SK-N-SH (cell line): ENCODE data around the gene FAT1. TPM values are rescaled to one million over a fixed set of nuclear protein-coding genes. Genes with fewer than 3 reads are reported as not detected.

Experiments
- CTCF ChIA-PET: fragments of 300-600, 350-600 bp; formaldehyde crosslinking; extraction: SDS; loops from one replicate; lab custom pipeline; 2021; lab: Yijun Ruan, JAX
- POLR2A ChIA-PET: fragments of 350-600 bp; sonication (Branson Sonifier 250); formaldehyde crosslinking; extraction: SDS; loops from one replicate; lab custom pipeline; 2020; ENCODE audit warnings: antibody characterized with exemption, inconsistent platforms; lab: Yijun Ruan, JAX
- DNase-seq: peaks from one replicate; pipeline ENCODE4 v3.0.0; 2012
- H2AFZ ChIP-seq: fragments of 200-600 bp; sonication (generic); 2 replicates; pipeline ENCODE4 v1.8.1; 2016; ENCODE audit warnings: antibody characterized with exemption, mild to moderate bottlenecking, low read depth
- H3F3A ChIP-seq: fragments of 200-600 bp; sonication (generic); replicated peaks from 2 replicates; pipeline ENCODE3; 2016; ENCODE audit warnings: antibody characterized with exemption, mild to moderate bottlenecking; ENCODE audit not compliant: insufficient read depth
- H3K27ac ChIP-seq, 2 experiments: fragments of 200-500 bp in 1 of 2; fragments of 200-600 bp in 1 of 2; sonication (Bioruptor generic) in 1 of 2; sonication (generic), shearing (Covaris generic) in 1 of 2; 2 replicates each; pipeline versions ENCODE4 v1.5.1 to v1.6.1; 2014 to 2016; ENCODE audit warnings: low read depth in 2 of 2, inconsistent platforms in 1 of 2, low read length in 1 of 2, mild to moderate bottlenecking in 1 of 2, mixed read lengths in 1 of 2
- H3K27me3 ChIP-seq: fragments of 200-600 bp; sonication (generic), shearing (Covaris generic); 2 replicates; pipeline ENCODE4 v1.6.1; 2016; ENCODE audit warnings: mixed run types; ENCODE audit not compliant: insufficient read depth
- H3K36me3 ChIP-seq, 2 experiments: fragments of 200-500 bp in 1 of 2; fragments of 200-600 bp in 1 of 2; sonication (Bioruptor generic) in 1 of 2; sonication (generic) in 1 of 2; replicated peaks in 1 of 2; 2 replicates each; pipeline versions ENCODE3 to v1.5.1; 2014 to 2016; ENCODE audit warnings: low read length in 1 of 2, mild to moderate bottlenecking in 1 of 2; ENCODE audit not compliant: insufficient read depth in 2 of 2, control insufficient read depth in 1 of 2
- H3K4me1 ChIP-seq, 2 experiments: fragments of 200-500 bp in 1 of 2; fragments of 200-600 bp in 1 of 2; sonication (Bioruptor generic) in 1 of 2; sonication (generic), shearing (Covaris generic) in 1 of 2; 2 replicates each; pipeline versions ENCODE4 v1.5.1 to v1.6.1; 2014 to 2016; ENCODE audit warnings: low read depth in 1 of 2, low read length in 1 of 2, mixed run types in 1 of 2; ENCODE audit not compliant: insufficient read depth in 2 of 2, control insufficient read depth in 1 of 2
- H3K4me2 ChIP-seq: fragments of 200-600 bp; sonication (generic), shearing (Covaris generic); 2 replicates; pipeline ENCODE4 v1.6.1; 2017; ENCODE audit warnings: mixed run types
- H3K4me3 ChIP-seq, 2 experiments: fragments of 200-500 bp in 1 of 2; fragments of 200-600 bp in 1 of 2; sonication (Bioruptor generic) in 1 of 2; sonication (generic), shearing (Covaris generic) in 1 of 2; 2 replicates each; pipeline versions ENCODE4 v1.5.1 to v1.8.1; 2014 to 2016; ENCODE audit warnings: low read depth in 2 of 2, inconsistent platforms in 1 of 2, low read length in 1 of 2, mild to moderate bottlenecking in 1 of 2, mixed read lengths in 1 of 2, moderate library complexity in 1 of 2
- H3K79me2 ChIP-seq: fragments of 200-600 bp; sonication (generic); 2 replicates; pipeline ENCODE4 v1.8.1; 2017; ENCODE audit warnings: mild to moderate bottlenecking; ENCODE audit not compliant: insufficient read depth
- H3K9ac ChIP-seq: fragments of 200-600 bp; sonication (generic); 2 replicates; pipeline ENCODE4 v1.6.1; 2017; ENCODE audit warnings: mixed run types
- H3K9me2 ChIP-seq: fragments of 200-600 bp; sonication (generic); 2 replicates; pipeline ENCODE4 v1.6.1; 2017; ENCODE audit warnings: mixed run types
- H3K9me3 ChIP-seq: fragments of 200-600 bp; sonication (generic); 2 replicates; pipeline ENCODE4 v1.6.1; 2017; ENCODE audit warnings: mixed run types, mild to moderate bottlenecking, moderate library complexity
- H4K20me1 ChIP-seq: fragments of 200-600 bp; sonication (generic); 2 replicates; pipeline ENCODE4 v1.6.1; 2017; ENCODE audit warnings: mild to moderate bottlenecking, mixed run types; ENCODE audit not compliant: insufficient read depth
- CHD2 ChIP-seq: fragments of 150-350 bp; IDR thresholded peaks from 2 replicates; pipeline ENCODE4 v1.6.1; 2018; ENCODE audit warnings: low read length; ENCODE audit not compliant: partially characterized antibody
- CTCF ChIP-seq: fragments of 200-600 bp; sonication (generic); IDR thresholded peaks from 2 replicates; pipeline ENCODE4 v1.6.1; 2017; ENCODE audit warnings: antibody characterized with exemption, mild to moderate bottlenecking, moderate library complexity
- ELF1 ChIP-seq: IDR thresholded peaks from 2 replicates; pipeline ENCODE4 v1.4.0; 2012
- FOXJ3 ChIP-seq: sonication (generic); formaldehyde crosslinking; IDR thresholded peaks from 2 replicates; pipeline ENCODE4 v1.5.1; 2020; ENCODE audit warnings: mild to moderate bottlenecking, missing genetic modification reagents
- GABPA ChIP-seq: IDR thresholded peaks from 2 replicates; pipeline ENCODE4 v1.4.0; 2012; ENCODE audit warnings: low read depth, mild to moderate bottlenecking
- MAX ChIP-seq: IDR thresholded peaks from 2 replicates; pipeline ENCODE4 v1.4.0; 2012; ENCODE audit warnings: low read depth
- NFIC ChIP-seq: IDR thresholded peaks from 2 replicates; pipeline ENCODE4 v1.4.0; 2012; ENCODE audit warnings: borderline replicate concordance
- PBX3 ChIP-seq: IDR thresholded peaks from 2 replicates; pipeline ENCODE4; 2012
- POLR2AphosphoS5 ChIP-seq: IDR thresholded peaks from 2 replicates; pipeline ENCODE4 v1.6.1; 2012; ENCODE audit warnings: low read depth, low read length
- RXRA ChIP-seq: IDR thresholded peaks from 2 replicates; pipeline ENCODE4 v1.4.0; 2012; ENCODE audit warnings: low read depth, mild to moderate bottlenecking, borderline replicate concordance
- SIN3A ChIP-seq: IDR thresholded peaks from 2 replicates; pipeline ENCODE4 v1.6.1; 2012; ENCODE audit warnings: low read depth, mild to moderate bottlenecking, low read length, moderate library complexity, borderline replicate concordance
- TAF1 ChIP-seq: IDR thresholded peaks from 2 replicates; pipeline ENCODE4 v1.6.1; 2012; ENCODE audit warnings: low read depth, mild to moderate bottlenecking, low read length, moderate library complexity, borderline replicate concordance
- TEAD4 ChIP-seq: IDR thresholded peaks from 2 replicates; pipeline ENCODE4 v1.4.0; 2012; ENCODE audit warnings: mild to moderate bottlenecking, borderline replicate concordance; ENCODE audit not compliant: insufficient read depth
- WGBS: methylation state at CpG from one replicate; pipeline ENCODE4 v1.1.6; 2017; ENCODE audit warnings: low lambda C conversion rate; 5-methylcytosine and 5-hydroxymethylcytosine counted together
- polyA plus RNA-seq, 3 experiments: library from polyadenylated mRNA; depleted of rRNA; stranded (reverse); fragments of >200 nt; gene quantifications; 2 replicates each; pipeline ENCODE4 v1.2.3, GENCODE V29; 2012
- TF ChIP-seq, protein P1 (sequence below): IDR thresholded peaks from 2 replicates; pipeline ENCODE4 v1.4.0; 2012; ENCODE audit warnings: low read depth, borderline replicate concordance

The FAT1 gene, protein sequence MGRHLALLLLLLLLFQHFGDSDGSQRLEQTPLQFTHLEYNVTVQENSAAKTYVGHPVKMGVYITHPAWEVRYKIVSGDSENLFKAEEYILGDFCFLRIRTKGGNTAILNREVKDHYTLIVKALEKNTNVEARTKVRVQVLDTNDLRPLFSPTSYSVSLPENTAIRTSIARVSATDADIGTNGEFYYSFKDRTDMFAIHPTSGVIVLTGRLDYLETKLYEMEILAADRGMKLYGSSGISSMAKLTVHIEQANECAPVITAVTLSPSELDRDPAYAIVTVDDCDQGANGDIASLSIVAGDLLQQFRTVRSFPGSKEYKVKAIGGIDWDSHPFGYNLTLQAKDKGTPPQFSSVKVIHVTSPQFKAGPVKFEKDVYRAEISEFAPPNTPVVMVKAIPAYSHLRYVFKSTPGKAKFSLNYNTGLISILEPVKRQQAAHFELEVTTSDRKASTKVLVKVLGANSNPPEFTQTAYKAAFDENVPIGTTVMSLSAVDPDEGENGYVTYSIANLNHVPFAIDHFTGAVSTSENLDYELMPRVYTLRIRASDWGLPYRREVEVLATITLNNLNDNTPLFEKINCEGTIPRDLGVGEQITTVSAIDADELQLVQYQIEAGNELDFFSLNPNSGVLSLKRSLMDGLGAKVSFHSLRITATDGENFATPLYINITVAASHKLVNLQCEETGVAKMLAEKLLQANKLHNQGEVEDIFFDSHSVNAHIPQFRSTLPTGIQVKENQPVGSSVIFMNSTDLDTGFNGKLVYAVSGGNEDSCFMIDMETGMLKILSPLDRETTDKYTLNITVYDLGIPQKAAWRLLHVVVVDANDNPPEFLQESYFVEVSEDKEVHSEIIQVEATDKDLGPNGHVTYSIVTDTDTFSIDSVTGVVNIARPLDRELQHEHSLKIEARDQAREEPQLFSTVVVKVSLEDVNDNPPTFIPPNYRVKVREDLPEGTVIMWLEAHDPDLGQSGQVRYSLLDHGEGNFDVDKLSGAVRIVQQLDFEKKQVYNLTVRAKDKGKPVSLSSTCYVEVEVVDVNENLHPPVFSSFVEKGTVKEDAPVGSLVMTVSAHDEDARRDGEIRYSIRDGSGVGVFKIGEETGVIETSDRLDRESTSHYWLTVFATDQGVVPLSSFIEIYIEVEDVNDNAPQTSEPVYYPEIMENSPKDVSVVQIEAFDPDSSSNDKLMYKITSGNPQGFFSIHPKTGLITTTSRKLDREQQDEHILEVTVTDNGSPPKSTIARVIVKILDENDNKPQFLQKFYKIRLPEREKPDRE (N-terminal part only)
- polyA plus RNA-seq (2012; rRNA removed), result 32.2 and 41.3 TPM in 2 replicates
- 24.5 and 30.8 TPM in 2 replicates for polyA plus RNA-seq (2012; cell fraction: cytosol; rRNA removed)
- polyA plus RNA-seq (2012; cell fraction: nucleus; rRNA removed), result 76.0 and 102 TPM in 2 replicates

DNA sequence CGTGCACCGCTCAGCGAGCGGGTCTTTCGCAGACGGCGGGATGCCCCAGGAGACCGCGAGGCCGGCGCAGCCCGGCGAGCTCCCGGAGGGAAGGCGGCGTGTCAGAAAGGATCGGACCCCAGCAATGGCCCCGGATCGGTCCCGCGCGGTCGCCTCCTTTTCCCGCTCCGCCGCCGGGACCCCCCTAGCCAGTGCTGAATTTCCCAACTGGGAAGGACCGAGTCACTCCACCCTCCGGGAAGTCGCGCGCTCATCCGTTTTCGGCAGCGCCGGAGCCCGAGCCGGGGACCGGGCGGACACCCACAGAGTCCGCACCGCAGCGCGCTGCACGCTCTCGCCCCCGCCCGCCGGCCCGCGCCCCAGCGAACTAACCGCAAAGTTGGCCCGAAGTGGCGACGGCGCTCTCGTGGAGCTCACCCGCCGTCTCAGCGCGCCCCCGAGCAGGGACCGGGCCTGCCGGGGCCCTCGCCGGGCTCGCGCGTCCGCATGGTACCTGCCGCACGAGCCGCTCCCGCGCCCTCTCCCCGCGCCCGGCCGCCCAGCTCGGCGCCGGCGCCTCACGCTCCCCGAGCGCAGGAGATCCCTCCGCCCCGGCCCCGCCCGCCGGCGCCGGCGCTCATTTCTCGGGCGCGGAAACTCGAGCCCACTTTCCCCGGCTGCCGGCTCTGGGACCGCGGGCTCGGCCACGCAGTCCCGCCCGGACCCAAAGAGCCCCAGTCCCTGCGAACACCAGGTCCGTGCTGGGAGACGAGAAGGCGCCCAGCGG lies at the start of gene FAT1:
Gene FAT1 (minus strand): TSS at position 565 of the 766 bp plus-strand sequence. CDS start 14,029 bp downstream, outside the sequence.
- TF ChIP-seq GABPA (no peak), TAF1 (peak; percentile 72; the same call in 1 of the 2 replicates), CHD2 (peak; percentile 57), ELF1 (no peak), PBX3 (peak; percentile 29), SIN3A (no peak), POLR2AphosphoS5 (peak; percentile 30; the same call in 1 of the 2 replicates), RXRA (no peak)
- 7% methylated on average over 5 of the region's 112 CpGs for WGBS
- peak within 1 kb of the TSS; percentile 85 for H3K4me2 ChIP-seq
- peaks cover 0 to under 1% of the 10 kb centered on the region in 2 experiments; a peak in 3 of 4 replicates for H3K4me1 ChIP-seq
- no peaks in the 10 kb centered on the region for H3K36me3 ChIP-seq
- CTCF ChIA-PET, result interaction anchor here (1.6 kb wide), 1 partner anchor 54 kb away, joined by 3 read pairs; no protein-coding TSS in a partner anchor
- H3K4me3 ChIP-seq, result peak within 1 kb of the TSS; percentile 60 to 74
- H3K9me3 ChIP-seq, result peaks cover 13% of the 10 kb centered on the region; the same call in 1 of the 2 replicates
- peaks cover 8% of the 10 kb centered on the region; the same call in 1 of the 2 replicates for H4K20me1 ChIP-seq
- H3K27ac ChIP-seq, result peak within 1 kb of the TSS in 1 of 2 experiments; percentile 77; a peak in 3 of 4 replicates
- peak within 1 kb of the TSS; percentile 38; the same call in 1 of the 2 replicates for H2AFZ ChIP-seq
- peaks cover 20% of the 10 kb centered on the region; the same call in 1 of the 2 replicates for H3K27me3 ChIP-seq
- peak within 1 kb of the TSS; percentile 86 for H3K9ac ChIP-seq
- DNase-seq, result peak; percentile 85
- H3F3A ChIP-seq, result no peaks in the 10 kb centered on the region
- POLR2A ChIA-PET, result no interaction called here
- peaks cover 70% of the 10 kb centered on the region for H3K79me2 ChIP-seq
- no peaks in the 10 kb centered on the region for H3K9me2 ChIP-seq

DNA sequence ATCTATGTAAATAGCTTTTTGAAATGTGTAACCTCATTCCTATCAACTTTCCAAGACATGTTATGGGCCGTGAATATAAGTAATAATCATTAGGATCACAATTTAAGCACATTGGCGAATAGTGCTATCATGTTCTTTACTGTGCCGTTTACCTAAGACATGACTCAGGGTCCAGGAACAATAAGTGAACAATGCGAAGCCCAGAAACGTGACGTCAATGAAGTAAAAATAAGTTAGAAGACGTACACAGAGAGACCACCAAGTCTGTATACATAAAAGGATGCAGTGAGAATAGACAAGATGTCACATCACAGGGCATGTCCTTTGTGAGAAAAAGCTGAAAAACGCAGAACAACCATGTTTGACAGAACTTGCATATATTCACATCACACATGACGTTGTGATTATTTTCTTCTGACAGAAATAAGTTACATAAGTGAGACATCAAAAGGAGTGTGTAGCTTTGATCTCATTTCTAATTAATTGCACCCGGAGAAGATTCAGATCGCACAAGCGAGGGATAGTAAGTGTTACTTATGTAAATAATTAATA lies 49.4 kb upstream of the FAT1 start:
- Histone ChIP-seq H3K36me3 (no peaks in the 10 kb centered on the region), H3K9ac (no peak overlapping the region), H3K9me3 (no peaks in the 10 kb centered on the region), H3K79me2 (no peaks in the 10 kb centered on the region), H3K4me2 (no peak overlapping the region), H3K4me1 (no peaks in the 10 kb centered on the region), H3K27ac (no peak overlapping the region), H4K20me1 (no peaks in the 10 kb centered on the region), H3K9me2 (no peaks in the 10 kb centered on the region), H3F3A (no peaks in the 10 kb centered on the region), H3K27me3 (no peaks in the 10 kb centered on the region), H3K4me3 (no peak overlapping the region), H2AFZ (no peak overlapping the region)
- DNase-seq, result no peak
- 36% methylated on average over 12 of the region's 12 CpGs for WGBS
- CTCF ChIA-PET, result no interaction called here
- POLR2A ChIA-PET, result no interaction called here
- TF ChIP-seq, protein P1, sequence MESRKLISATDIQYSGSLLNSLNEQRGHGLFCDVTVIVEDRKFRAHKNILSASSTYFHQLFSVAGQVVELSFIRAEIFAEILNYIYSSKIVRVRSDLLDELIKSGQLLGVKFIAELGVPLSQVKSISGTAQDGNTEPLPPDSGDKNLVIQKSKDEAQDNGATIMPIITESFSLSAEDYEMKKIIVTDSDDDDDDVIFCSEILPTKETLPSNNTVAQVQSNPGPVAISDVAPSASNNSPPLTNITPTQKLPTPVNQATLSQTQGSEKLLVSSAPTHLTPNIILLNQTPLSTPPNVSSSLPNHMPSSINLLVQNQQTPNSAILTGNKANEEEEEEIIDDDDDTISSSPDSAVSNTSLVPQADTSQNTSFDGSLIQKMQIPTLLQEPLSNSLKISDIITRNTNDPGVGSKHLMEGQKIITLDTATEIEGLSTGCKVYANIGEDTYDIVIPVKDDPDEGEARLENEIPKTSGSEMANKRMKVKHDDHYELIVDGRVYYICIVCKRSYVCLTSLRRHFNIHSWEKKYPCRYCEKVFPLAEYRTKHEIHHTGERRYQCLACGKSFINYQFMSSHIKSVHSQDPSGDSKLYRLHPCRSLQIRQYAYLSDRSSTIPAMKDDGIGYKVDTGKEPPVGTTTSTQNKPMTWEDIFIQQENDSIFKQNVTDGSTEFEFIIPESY, result no peak
- no peak for TF ChIP-seq POLR2AphosphoS5
- TF ChIP-seq CTCF, result no peak
- TF ChIP-seq GABPA, result no peak
- TF ChIP-seq TEAD4, result no peak
- no peak for TF ChIP-seq MAX
- no peak for TF ChIP-seq SIN3A
- TF ChIP-seq NFIC, result no peak
- TF ChIP-seq FOXJ3 (CRISPR knock-in tag), result no peak
- TF ChIP-seq RXRA, result no peak
